Esophagus muscularis mucosa (tissue), 4 donors: ENCODE measurements around the gene HS3ST3A1. TPM values are rescaled to one million over a fixed set of nuclear protein-coding genes. Genes with fewer than 3 reads are reported as not detected.
"Not testable (repeated sequence)": the region's sequence is repeated elsewhere in the genome, so short reads cannot be mapped to it uniquely, and the experiment has no call there.

Experiments
- DNase-seq: peaks from one replicate; pipeline ENCODE4 v3.0.0-alpha.2; 2017; ENCODE audit errors: extremely low spot score
- H3K27ac ChIP-seq, 4 donors: fragments of 200-600 bp; sonication (generic); replicated peaks in 1 of 4; 1 replicate in 3 of 4; 2 replicates in 1 of 4; pipeline ENCODE4 v1.5.1; 2016 to 2019; ENCODE audit warnings: mild to moderate bottlenecking in 1 of 4
- H3K27me3 ChIP-seq, 4 donors: fragments of 200-600 bp; sonication (generic); one replicate each; pipeline versions ENCODE4 v1.5.1 to v1.6.0; 2016 to 2019
- H3K36me3 ChIP-seq, 4 donors: fragments of 200-600 bp; sonication (generic); one replicate each; pipeline ENCODE4 v1.5.1; 2016 to 2019
- H3K4me1 ChIP-seq, 4 donors: fragments of 200-600 bp; sonication (generic); one replicate each; pipeline ENCODE4 v1.5.1; 2016 to 2019
- H3K4me3 ChIP-seq, 4 donors: fragments of 200-600 bp; sonication (generic); 1 replicate in 2 of 4; 2 replicates in 2 of 4; pipeline ENCODE4 v1.5.1; 2016 to 2019; ENCODE audit warnings: mild to moderate bottlenecking in 4 of 4, moderate library complexity in 1 of 4
- H3K9me3 ChIP-seq, 4 donors: fragments of 200-600 bp; sonication (generic); 1 replicate in 3 of 4; 2 replicates in 1 of 4; pipeline ENCODE4 v1.5.1; 2016 to 2019
- CTCF ChIP-seq, 3 experiments: fragments of 200-600 bp in 2 of 3; fragments of 450-650 bp in 1 of 3; sonication (generic) in 2 of 3; IDR thresholded peaks; one replicate each; pipeline ENCODE4 v1.5.1; 2017 to 2019; ENCODE audit warnings: antibody characterized with exemption in 3 of 3, mild to moderate bottlenecking in 2 of 3, moderate library complexity in 1 of 3
- EP300 ChIP-seq: sonication (generic); formaldehyde crosslinking; IDR thresholded peaks from one replicate; pipeline ENCODE4 v1.6.1; 2017; ENCODE audit warnings: antibody characterized with exemption
- POLR2A ChIP-seq: fragments of 450-650 bp; IDR thresholded peaks from one replicate; pipeline ENCODE4 v1.6.1; 2017; ENCODE audit warnings: antibody characterized with exemption, moderate library complexity, mild to moderate bottlenecking, low read depth
- POLR2AphosphoS5 ChIP-seq, 2 donors: sonication (generic); formaldehyde crosslinking; IDR thresholded peaks; one replicate each; pipeline ENCODE4 v1.6.1; 2017; ENCODE audit warnings: antibody characterized with exemption in 2 of 2
- WGBS: methylation state at CpG from one replicate; pipeline ENCODE4 v1.1.5; 2018; 5-methylcytosine and 5-hydroxymethylcytosine counted together
- intact Hi-C: fragments of 100-400 bp; cut with DNase I; formaldehyde crosslinking; loops from one replicate; pipeline ENCODE4 v1.15.1; 2023
- total RNA-seq, 4 donors: library from RNA; depleted of rRNA; stranded (reverse); fragments of >200 nt; gene quantifications; one replicate each; pipeline versions ENCODE4 v1.1.0 to v1.2.1, GENCODE V29; 2016

The HS3ST3A1 gene
- total RNA-seq, 4 donors from 2014 or later, result 5.7 to 10.4 (median 7.7) TPM

- Histone ChIP-seq H3K4me1 (no peaks in the 10 kb centered on the region), H3K9me3 (no peaks in the 10 kb centered on the region), H3K27me3 (no peaks in the 10 kb centered on the region), H3K27ac (no peak overlapping the region), H3K4me3 (no peak overlapping the region), H3K36me3 (no peaks in the 10 kb centered on the region)
- WGBS, result 95% methylated on average over 5 of the region's 5 CpGs
- intact Hi-C loops, result no loop called here
- TF ChIP-seq CTCF (IDR thresholded peaks at IDR 0.05) (no peak), POLR2A (no peak), POLR2AphosphoS5 (IDR thresholded peaks at IDR 0.05) (no peak), EP300 (no peak)
- no peak for DNase-seq
Measured at GRCh38 chr17:13554231-13554630, 47.5 kb downstream of the HS3ST3A1 start.

- Histone ChIP-seq H3K36me3 (no peaks in the 10 kb centered on the region), H3K4me3 (no peak overlapping the region), H3K27me3 (no peaks in the 10 kb centered on the region), H3K27ac (no peak overlapping the region), H3K9me3 (no peaks in the 10 kb centered on the region), H3K4me1 (no peaks in the 10 kb centered on the region)
- intact Hi-C loops, result no loop called here
- WGBS, result 80% methylated on average over 6 of the region's 6 CpGs
- no peak for DNase-seq
- TF ChIP-seq EP300, result no peak
- no peak for TF ChIP-seq CTCF (IDR thresholded peaks at IDR 0.05)
- no peak for TF ChIP-seq POLR2AphosphoS5 (IDR thresholded peaks at IDR 0.05)
- TF ChIP-seq POLR2A, result no peak
Measured at GRCh38 chr17:13550291-13550690, 51.4 kb downstream of the HS3ST3A1 start.

GRCh38 chr17:13548576-13548975 lies 53.2 kb downstream of the HS3ST3A1 start:
- H3K4me3 ChIP-seq, H3K27me3 ChIP-seq, H3K4me1 ChIP-seq, intact Hi-C loops, H3K36me3 ChIP-seq, DNase-seq, H3K27ac ChIP-seq, H3K9me3 ChIP-seq: not testable (repeated sequence)
- 83% methylated on average over 6 of the region's 6 CpGs for WGBS

- intact Hi-C loops, result no loop called here
- DNase-seq, result no peak
- Histone ChIP-seq H3K27me3 (no peaks in the 10 kb centered on the region), H3K4me3 (no peak overlapping the region), H3K36me3 (no peaks in the 10 kb centered on the region), H3K4me1 (peaks cover 0 to 6% (median 2%) of the 10 kb centered on the region in 4 donors), H3K9me3 (no peaks in the 10 kb centered on the region), H3K27ac (no peak overlapping the region)
- TF ChIP-seq CTCF (IDR thresholded peaks at IDR 0.05), result no peak
- TF ChIP-seq POLR2A, result no peak
- no peak for TF ChIP-seq EP300
- TF ChIP-seq POLR2AphosphoS5 (IDR thresholded peaks at IDR 0.05), result no peak
- WGBS, result 92% methylated on average over 2 of the region's 2 CpGs
Measured at GRCh38 chr17:13546851-13547250, 54.9 kb downstream of the HS3ST3A1 start.

- Histone ChIP-seq H3K36me3 (no peaks in the 10 kb centered on the region), H3K4me3 (no peak overlapping the region), H3K27me3 (no peaks in the 10 kb centered on the region), H3K27ac (no peak overlapping the region), H3K4me1 (peaks cover 0 to 8% (median 2%) of the 10 kb centered on the region in 4 donors), H3K9me3 (no peaks in the 10 kb centered on the region)
- whole genome bisulfite sequencing, result 71% methylated on average over 8 of the region's 8 CpGs
- no peak for TF ChIP-seq CTCF (IDR thresholded peaks at IDR 0.05)
- no peak for TF ChIP-seq POLR2AphosphoS5 (IDR thresholded peaks at IDR 0.05)
- no peak for TF ChIP-seq EP300
- TF ChIP-seq POLR2A, result no peak
- intact Hi-C loops, result no loop called here
- no peak for DNase-seq
Measured at GRCh38 chr17:13545941-13546340, 55.8 kb downstream of the HS3ST3A1 start.
